ENCODE results near the gene TMEM176A.

- TF ChIP-seq CTCF (optimal IDR thresholded peaks at IDR 0.05 in 1 of 3, IDR thresholded peaks at IDR 0.05 in 1 of 3, conservative IDR thresholded peaks at IDR 0.05 in 1 of 3; ENCODE audit: extremely low read depth in 1 of 3, insufficient read depth in 2 of 3, low read length in 3 of 3) (no peak), EZH2 (IDR thresholded peaks at IDR 0.05; ENCODE audit: low read length) (no peak)
Measured at GRCh38 chr7:150754951-150755350, 45.6 kb upstream of the TMEM176A start.

Data from keratinocyte (primary cell).